Loucy (cell line): ENCODE measurements around the gene TPRX1.

Experiments
- H2AFZ ChIP-seq: fragments of 200-600 bp; sonication (generic); 2 replicates; pipeline ENCODE4 v1.6.0; 2016; ENCODE audit warnings: antibody characterized with exemption, mild to moderate bottlenecking, low read length, moderate library complexity
- H3F3A ChIP-seq: fragments of 200-600 bp; 2 replicates; pipeline ENCODE4 v1.6.0; 2016; ENCODE audit warnings: antibody characterized with exemption, low read depth, mild to moderate bottlenecking
- H3K27me3 ChIP-seq: fragments of 200-600 bp; sonication (generic); 2 replicates; pipeline ENCODE4 v1.6.1; 2014; ENCODE audit warnings: low read length, mild to moderate bottlenecking; ENCODE audit not compliant: insufficient read depth, poor library complexity, severe bottlenecking
- H3K36me3 ChIP-seq: fragments of 200-600 bp; sonication (generic); 2 replicates; pipeline ENCODE4 v1.6.1; 2016; ENCODE audit warnings: low read length; ENCODE audit not compliant: insufficient read depth
- H3K4me1 ChIP-seq: fragments of 200-600 bp; sonication (generic); 2 replicates; pipeline ENCODE4 v1.5.1; 2014; ENCODE audit warnings: low read length, mild to moderate bottlenecking; ENCODE audit not compliant: insufficient read depth, poor library complexity, severe bottlenecking
- H3K4me2 ChIP-seq: fragments of 200-600 bp; sonication (generic); 2 replicates; pipeline ENCODE4 v1.6.0; 2014; ENCODE audit warnings: antibody characterized with exemption, low read length, low read depth, mild to moderate bottlenecking; ENCODE audit not compliant: poor library complexity, severe bottlenecking
- H3K4me3 ChIP-seq: fragments of 200-600 bp; sonication (generic); 2 replicates; pipeline ENCODE4 v1.5.1; 2014; ENCODE audit warnings: low read length, mild to moderate bottlenecking, mixed read lengths; ENCODE audit not compliant: poor library complexity, severe bottlenecking
- H3K79me2 ChIP-seq: fragments of 200-600 bp; sonication (generic); 2 replicates; pipeline ENCODE4 v1.6.1; 2014; ENCODE audit warnings: low read length; ENCODE audit not compliant: insufficient read depth
- H3K9ac ChIP-seq: fragments of 200-600 bp; sonication (generic); 2 replicates; pipeline ENCODE4 v1.6.0; 2014; ENCODE audit warnings: mild to moderate bottlenecking, low read depth, low read length, moderate library complexity; ENCODE audit not compliant: poor library complexity, severe bottlenecking
- H3K9me2 ChIP-seq: fragments of 200-600 bp; sonication (generic); replicated peaks from 2 replicates; pipeline ENCODE4 v1.6.1; 2016; ENCODE audit warnings: low read depth, low read length, mixed read lengths
- H3K9me3 ChIP-seq: fragments of 200-600 bp; sonication (generic); 2 replicates; pipeline ENCODE4 v1.6.1; 2014; ENCODE audit warnings: mild to moderate bottlenecking, antibody characterized with exemption, low read length, low read depth; ENCODE audit not compliant: insufficient read depth
- H4K20me1 ChIP-seq: fragments of 200-600 bp; sonication (generic); 2 replicates; pipeline ENCODE4 v1.6.0; 2014; ENCODE audit warnings: antibody characterized with exemption, low read length, mild to moderate bottlenecking; ENCODE audit not compliant: insufficient read depth, poor library complexity, severe bottlenecking
- EZH2phosphoT487 ChIP-seq: fragments of 200-600 bp; IDR thresholded peaks from 2 replicates; pipeline ENCODE4 v1.6.1; 2018; ENCODE audit warnings: antibody characterized with exemption, mild to moderate bottlenecking, moderate library complexity, borderline replicate concordance
- TF ChIP-seq, protein P1 (sequence below): fragments of 200-600 bp; sonication (generic); conservative IDR thresholded peaks from 2 replicates; pipeline ENCODE4 v1.5.1; 2014; ENCODE audit warnings: mild to moderate bottlenecking, antibody characterized with exemption, low read length

TPRX1 gene

DNA sequence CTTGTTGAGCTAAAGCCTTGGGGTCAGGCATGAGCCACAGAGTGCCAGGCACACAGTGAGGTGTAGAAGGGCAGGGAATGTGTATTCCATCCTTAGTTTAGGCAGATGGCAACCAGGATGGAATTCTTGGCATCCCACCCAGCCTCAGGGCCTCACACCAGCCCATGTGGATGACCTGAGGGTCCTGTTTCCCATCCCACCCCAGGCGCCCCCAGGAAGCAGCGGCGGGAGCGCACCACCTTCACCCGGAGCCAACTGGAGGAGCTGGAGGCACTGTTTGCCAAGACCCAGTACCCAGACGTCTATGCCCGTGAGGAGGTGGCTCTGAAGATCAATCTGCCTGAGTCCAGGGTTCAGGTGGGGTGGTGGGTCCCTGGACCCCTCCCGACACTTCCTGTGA, 31.7 kb upstream of the TPRX1 start:
- Histone ChIP-seq H3K36me3 (no peaks in the 10 kb centered on the region), H3K27me3 (no peaks in the 10 kb centered on the region), H3K9me3 (no peaks in the 10 kb centered on the region), H3K9ac (no peak overlapping the region), H3K4me3 (no peak overlapping the region), H3F3A (no peaks in the 10 kb centered on the region), H2AFZ (no peak overlapping the region), H3K9me2 (no peaks in the 10 kb centered on the region), H3K4me2 (no peak overlapping the region), H4K20me1 (no peaks in the 10 kb centered on the region), H3K79me2 (no peaks in the 10 kb centered on the region), H3K4me1 (no peaks in the 10 kb centered on the region)
- TF ChIP-seq EZH2phosphoT487 = no peak
- TF ChIP-seq, protein P1, sequence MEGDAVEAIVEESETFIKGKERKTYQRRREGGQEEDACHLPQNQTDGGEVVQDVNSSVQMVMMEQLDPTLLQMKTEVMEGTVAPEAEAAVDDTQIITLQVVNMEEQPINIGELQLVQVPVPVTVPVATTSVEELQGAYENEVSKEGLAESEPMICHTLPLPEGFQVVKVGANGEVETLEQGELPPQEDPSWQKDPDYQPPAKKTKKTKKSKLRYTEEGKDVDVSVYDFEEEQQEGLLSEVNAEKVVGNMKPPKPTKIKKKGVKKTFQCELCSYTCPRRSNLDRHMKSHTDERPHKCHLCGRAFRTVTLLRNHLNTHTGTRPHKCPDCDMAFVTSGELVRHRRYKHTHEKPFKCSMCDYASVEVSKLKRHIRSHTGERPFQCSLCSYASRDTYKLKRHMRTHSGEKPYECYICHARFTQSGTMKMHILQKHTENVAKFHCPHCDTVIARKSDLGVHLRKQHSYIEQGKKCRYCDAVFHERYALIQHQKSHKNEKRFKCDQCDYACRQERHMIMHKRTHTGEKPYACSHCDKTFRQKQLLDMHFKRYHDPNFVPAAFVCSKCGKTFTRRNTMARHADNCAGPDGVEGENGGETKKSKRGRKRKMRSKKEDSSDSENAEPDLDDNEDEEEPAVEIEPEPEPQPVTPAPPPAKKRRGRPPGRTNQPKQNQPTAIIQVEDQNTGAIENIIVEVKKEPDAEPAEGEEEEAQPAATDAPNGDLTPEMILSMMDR = no peak

DNA sequence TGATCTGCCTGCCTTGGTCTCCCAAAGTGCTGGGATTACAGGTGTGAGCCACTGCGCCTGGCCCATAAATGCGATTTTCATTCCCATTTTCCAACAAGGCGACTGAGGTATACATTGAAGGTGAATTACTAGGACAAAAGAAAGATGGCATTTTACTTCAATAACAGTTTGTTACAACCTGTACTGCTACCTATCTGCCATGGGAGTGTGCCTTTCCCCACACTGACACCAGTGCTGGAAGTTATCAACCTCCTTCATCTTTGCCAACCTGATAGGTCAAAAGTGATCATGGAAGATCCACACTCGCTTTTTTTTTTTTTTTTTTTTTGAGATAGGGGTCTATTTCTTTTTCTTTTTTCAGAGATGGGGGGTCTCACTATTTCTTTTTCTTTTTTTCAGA, 28.4 kb upstream of the TPRX1 start:
- no peak overlapping the region for H3K4me2 ChIP-seq
- H3K4me1 ChIP-seq = no peaks in the 10 kb centered on the region
- no peaks in the 10 kb centered on the region for H3F3A ChIP-seq
- no peak overlapping the region for H2AFZ ChIP-seq
- no peaks in the 10 kb centered on the region for H4K20me1 ChIP-seq
- no peak for TF ChIP-seq EZH2phosphoT487
- TF ChIP-seq, protein P1 = 0 out of 2 replicates have a peak, but pooled peaks have one; percentile 14
- H3K9me2 ChIP-seq = no peaks in the 10 kb centered on the region
- no peaks in the 10 kb centered on the region for H3K27me3 ChIP-seq
- no peak overlapping the region for H3K4me3 ChIP-seq
- H3K9ac ChIP-seq = no peak overlapping the region
- H3K9me3 ChIP-seq = no peaks in the 10 kb centered on the region
- H3K36me3 ChIP-seq = no peaks in the 10 kb centered on the region
- H3K79me2 ChIP-seq = no peaks in the 10 kb centered on the region

DNA sequence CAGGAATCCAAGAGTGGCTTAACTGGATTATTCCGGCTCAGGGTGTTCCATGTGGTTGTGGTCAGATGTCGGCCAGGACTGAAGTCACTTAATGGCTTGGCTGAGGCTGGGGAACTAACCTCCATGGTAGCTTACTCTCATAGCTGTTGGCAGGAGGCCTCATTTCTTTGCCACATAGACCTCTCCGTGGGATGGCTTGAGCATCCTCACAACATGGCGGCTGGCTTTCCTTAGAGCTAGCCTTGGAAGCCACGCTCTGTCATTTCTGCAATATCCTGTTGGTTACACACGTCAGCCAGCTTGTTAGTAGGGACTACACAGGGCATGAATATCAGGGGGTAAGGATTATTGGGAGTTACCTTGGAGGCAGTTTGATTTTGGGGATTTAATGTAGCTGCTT, 22.4 kb upstream of the TPRX1 start:
- no peaks in the 10 kb centered on the region for H3K36me3 ChIP-seq
- no peaks in the 10 kb centered on the region for H3F3A ChIP-seq
- H3K4me2 ChIP-seq = no peak overlapping the region
- H3K9me2 ChIP-seq = no peaks in the 10 kb centered on the region
- H3K9ac ChIP-seq = no peak overlapping the region
- no peaks in the 10 kb centered on the region for H3K79me2 ChIP-seq
- H3K4me1 ChIP-seq = no peaks in the 10 kb centered on the region
- H3K27me3 ChIP-seq = no peaks in the 10 kb centered on the region
- no peaks in the 10 kb centered on the region for H4K20me1 ChIP-seq
- TF ChIP-seq, protein P1 = no peak
- H3K4me3 ChIP-seq = no peak overlapping the region
- no peaks in the 10 kb centered on the region for H3K9me3 ChIP-seq
- H2AFZ ChIP-seq = no peak overlapping the region
